GM23338 (cell line): ENCODE results near the gene EXOC3L4.

Experiments used
- CREB1 ChIP-seq: fragments of 250-450 bp; sonication (Bioruptor Pico); IDR thresholded peaks from 2 replicates; pipeline ENCODE4 v1.5.0; 2020; ENCODE audit warnings: low read depth, mild to moderate bottlenecking, moderate library complexity
- CTCF ChIP-seq, 2 experiments: fragments of 200-600 bp in 1 of 2; sonication (generic) in 1 of 2; conservative IDR thresholded peaks; 2 replicates each; pipeline versions ENCODE4 v1.5.1 to v1.6.1; 2016 to 2017; ENCODE audit warnings: antibody characterized with exemption in 2 of 2, low read depth in 2 of 2, mild to moderate bottlenecking in 2 of 2, moderate library complexity in 1 of 2
- ETS1 ChIP-seq: IDR thresholded peaks from 2 replicates; pipeline ENCODE4 v1.6.1; 2016; ENCODE audit warnings: antibody characterized with exemption
- EZH2 ChIP-seq: fragments of 200-600 bp; sonication (generic); IDR thresholded peaks from one replicate; pipeline ENCODE4 v1.8.0; 2017; ENCODE audit warnings: antibody characterized with exemption, mild to moderate bottlenecking, low read depth; ENCODE audit not compliant: unreplicated experiment
- EZH2phosphoT487 ChIP-seq: fragments of 200-600 bp; sonication (generic); IDR thresholded peaks from one replicate; pipeline ENCODE4 v1.8.1; 2018; ENCODE audit warnings: antibody characterized with exemption; ENCODE audit not compliant: unreplicated experiment
- JUNB ChIP-seq: IDR thresholded peaks from one replicate; pipeline ENCODE4 v1.6.1; 2016; ENCODE audit warnings: antibody characterized with exemption; ENCODE audit not compliant: unreplicated experiment
- NANOG ChIP-seq: IDR thresholded peaks from 2 replicates; pipeline ENCODE4 v1.6.1; 2016; ENCODE audit warnings: antibody characterized with exemption, borderline replicate concordance
- POLR2AphosphoS5 ChIP-seq: IDR thresholded peaks from 2 replicates; pipeline ENCODE4 v1.6.1; 2016; ENCODE audit warnings: antibody characterized with exemption, low read depth
- REST ChIP-seq: IDR thresholded peaks from one replicate; pipeline ENCODE4 v1.6.1; 2018; ENCODE audit warnings: antibody characterized with exemption; ENCODE audit not compliant: unreplicated experiment
- STAT1 ChIP-seq: IDR thresholded peaks from one replicate; pipeline ENCODE4 v1.6.1; 2016; ENCODE audit warnings: antibody characterized with exemption; ENCODE audit not compliant: unreplicated experiment
- ZNF114 ChIP-seq: fragments of 250-450 bp; sonication (Bioruptor Pico); IDR thresholded peaks from 2 replicates; pipeline ENCODE4 v1.5.0; 2020; ENCODE audit warnings: mild to moderate bottlenecking, moderate library complexity
- ZNF331 ChIP-seq: fragments of 250-450 bp; sonication (Bioruptor Pico); IDR thresholded peaks from 2 replicates; pipeline ENCODE4 v1.5.0; 2020; ENCODE audit warnings: low read depth, mild to moderate bottlenecking, moderate library complexity
- ZNF462 ChIP-seq: fragments of 250-450 bp; sonication (Bioruptor Pico); IDR thresholded peaks from 2 replicates; pipeline ENCODE4 v1.5.0; 2020; ENCODE audit warnings: mild to moderate bottlenecking, moderate library complexity

- no peak for TF ChIP-seq CTCF (conservative IDR thresholded peaks at IDR 0.05; ENCODE audit: low read depth in 2 of 2)
- peak; percentile 49 for TF ChIP-seq EZH2
- no peak for TF ChIP-seq CREB1 (CRISPR knock-in tag)
- no peak for TF ChIP-seq JUNB
- TF ChIP-seq POLR2AphosphoS5: no peak
- no peak for TF ChIP-seq EZH2phosphoT487
- TF ChIP-seq REST: no peak
- no peak for TF ChIP-seq NANOG
- TF ChIP-seq ETS1: no peak
- no peak for TF ChIP-seq ZNF462 (CRISPR knock-in tag)
- no peak for TF ChIP-seq ZNF114
- TF ChIP-seq STAT1: no peak
- TF ChIP-seq ZNF331 (CRISPR knock-in tag): no peak
Measured at GRCh38 chr14:103139132-103140025, 44.9 kb downstream of the EXOC3L4 start.
